Erythroblast (primary cell): ENCODE data around the gene RNF114.

ENCODE experiments used
- GATA1 ChIP-seq: IDR thresholded peaks from 2 replicates; pipeline ENCODE4 v1.6.1; 2011; ENCODE audit warnings: low read depth, mild to moderate bottlenecking, control low read depth, low read length, moderate library complexity
- POLR2A ChIP-seq: IDR thresholded peaks from 2 replicates; pipeline ENCODE4 v1.6.1; 2011; ENCODE audit warnings: mild to moderate bottlenecking, low read length

DNA sequence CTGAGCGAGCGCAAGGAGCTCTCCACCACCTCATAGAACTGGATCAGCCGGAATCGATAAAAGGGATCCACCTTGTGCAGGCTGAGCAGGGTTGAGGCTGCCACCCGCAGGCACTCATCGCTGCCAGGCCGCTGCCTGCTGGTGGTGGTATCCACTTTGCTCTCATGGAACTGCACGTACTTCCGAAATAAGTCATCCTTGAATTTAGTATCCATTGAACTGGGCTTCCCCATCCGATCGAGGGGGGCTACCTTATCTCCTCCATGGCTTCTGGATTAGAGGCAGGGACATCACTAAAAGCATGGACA, 28.0 kb upstream of the RNF114 start:
- TF ChIP-seq GATA1 (no peak), POLR2A (no peak)
